Common myeloid progenitor, CD34-positive (primary cell): Measurements from ENCODE around the gene TOR4A.

Experiments used
- CTCF ChIA-PET: fragments of 350-600 bp; sonication (Branson Sonifier 250); formaldehyde crosslinking; loops from one replicate; lab custom pipeline; 2021; ENCODE audit warnings: antibody characterized with exemption; lab: Charles Lee
- POLR2A ChIA-PET: fragments of 350-600 bp; sonication (Branson Sonifier 250); formaldehyde crosslinking; loops from one replicate; lab custom pipeline; 2021; ENCODE audit warnings: antibody characterized with exemption; lab: Charles Lee
- DNase-seq, 3 donors: peaks; one replicate each; pipeline versions ENCODE4 v3.0.0 to v3.0.0-alpha.2; 2013
- H3K27ac ChIP-seq, 2 experiments: 1 replicate in 1 of 2; 2 replicates in 1 of 2; pipeline ENCODE4 v1.7.0; 2013; ENCODE audit warnings: inconsistent platforms in 2 of 2, low read length in 2 of 2, mild to moderate bottlenecking in 2 of 2, low read depth in 1 of 2, moderate library complexity in 1 of 2; ENCODE audit not compliant: severe bottlenecking in 2 of 2, insufficient read depth in 1 of 2, poor library complexity in 1 of 2
- H3K27me3 ChIP-seq, 5 experiments: replicated peaks in 2 of 5; 1 replicate in 3 of 5; 2 replicates in 2 of 5; pipeline versions ENCODE4 v1.6.1 to v1.7.0; 2013; ENCODE audit warnings: low read length in 4 of 5, mild to moderate bottlenecking in 2 of 5, moderate library complexity in 2 of 5, inconsistent platforms in 1 of 5; ENCODE audit not compliant: insufficient read depth in 5 of 5, control insufficient read depth in 4 of 5
- H3K36me3 ChIP-seq, 4 experiments: 1 replicate in 2 of 4; 2 replicates in 2 of 4; pipeline versions ENCODE4 v1.6.1 to v1.7.0; 2013; ENCODE audit warnings: low read length in 3 of 4, control low read depth in 1 of 4, mild to moderate bottlenecking in 1 of 4; ENCODE audit not compliant: control insufficient read depth in 4 of 4, insufficient read depth in 4 of 4
- H3K4me1 ChIP-seq, 4 experiments: 1 replicate in 3 of 4; 2 replicates in 1 of 4; pipeline versions ENCODE4 v1.6.1 to v1.7.1; 2013; ENCODE audit warnings: low read length in 3 of 4, mild to moderate bottlenecking in 3 of 4, control low read depth in 1 of 4, inconsistent platforms in 1 of 4, moderate library complexity in 1 of 4; ENCODE audit not compliant: control insufficient read depth in 4 of 4, insufficient read depth in 4 of 4; ENCODE audit errors: control extremely low read depth in 1 of 4
- H3K4me3 ChIP-seq, 7 experiments: 1 replicate in 4 of 7; 2 replicates in 3 of 7; pipeline versions ENCODE4 v1.5.1 to v1.7.0; 2013; ENCODE audit warnings: mild to moderate bottlenecking in 7 of 7, low read length in 6 of 7, moderate library complexity in 6 of 7, inconsistent platforms in 2 of 7, low read depth in 2 of 7, control low read depth in 1 of 7; ENCODE audit not compliant: insufficient read depth in 4 of 7, control insufficient read depth in 1 of 7; ENCODE audit errors: extremely low read depth in 1 of 7
- H3K9me3 ChIP-seq, 5 experiments: 1 replicate in 4 of 5; 2 replicates in 1 of 5; pipeline versions ENCODE4 v1.6.1 to v1.7.1; 2013; ENCODE audit warnings: low read length in 4 of 5, mild to moderate bottlenecking in 2 of 5, inconsistent platforms in 1 of 5, low read depth in 1 of 5, moderate library complexity in 1 of 5; ENCODE audit not compliant: control insufficient read depth in 4 of 5, insufficient read depth in 2 of 5; ENCODE audit errors: control extremely low read depth in 1 of 5
- WGBS: methylation state at CpG from one replicate; pipeline ENCODE4 v1.1.5; 2013; ENCODE audit not compliant: insufficient coverage; 5-methylcytosine and 5-hydroxymethylcytosine counted together

TOR4A gene

DNA sequence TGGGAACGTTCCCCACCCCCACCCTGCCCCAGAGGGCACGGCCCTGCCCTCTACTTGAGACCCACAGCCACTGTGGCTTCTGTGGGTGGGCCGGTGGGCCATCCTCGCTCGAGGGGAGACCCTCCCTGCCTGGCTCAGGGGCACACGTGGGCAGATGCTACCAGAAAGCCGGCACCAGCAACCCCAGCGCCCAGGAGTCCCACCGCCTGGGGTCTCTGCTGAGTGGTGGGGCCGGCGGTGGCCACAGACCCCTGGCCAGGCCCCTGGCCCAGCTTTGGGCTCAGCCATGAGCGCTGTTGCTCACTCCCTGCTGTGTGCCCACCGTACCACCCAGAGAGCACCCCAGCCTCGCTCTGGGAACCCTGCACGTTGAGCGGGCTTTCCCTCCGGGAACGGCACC lies 41.1 kb downstream of the TOR4A start:
- ChIA-PET POLR2A (interaction anchor here (0.6 to 1.0 kb wide), 2 partner anchors 16 to 29 kb away, joined by 3 read pairs; partner anchors contain the start of gene NRARP), CTCF (interaction anchor here (1.2 to 7.3 kb wide), 2 partner anchors 11 to 16 kb away, joined by 4 to 56 read pairs; partner anchors contain the start of gene NRARP)
- no peak overlapping the region for H3K27ac ChIP-seq
- peaks cover 0 to under 1% (median 0%) of the 10 kb centered on the region in 4 experiments for H3K36me3 ChIP-seq
- H3K9me3 ChIP-seq = no peaks in the 10 kb centered on the region
- DNase-seq = no peak
- 92% methylated on average over 14 of the region's 18 CpGs for WGBS
- H3K27me3 ChIP-seq = no peaks in the 10 kb centered on the region
- H3K4me1 ChIP-seq = peaks cover 0 to 54% (median 48%) of the 10 kb centered on the region in 4 experiments
- H3K4me3 ChIP-seq = no peak overlapping the region

DNA sequence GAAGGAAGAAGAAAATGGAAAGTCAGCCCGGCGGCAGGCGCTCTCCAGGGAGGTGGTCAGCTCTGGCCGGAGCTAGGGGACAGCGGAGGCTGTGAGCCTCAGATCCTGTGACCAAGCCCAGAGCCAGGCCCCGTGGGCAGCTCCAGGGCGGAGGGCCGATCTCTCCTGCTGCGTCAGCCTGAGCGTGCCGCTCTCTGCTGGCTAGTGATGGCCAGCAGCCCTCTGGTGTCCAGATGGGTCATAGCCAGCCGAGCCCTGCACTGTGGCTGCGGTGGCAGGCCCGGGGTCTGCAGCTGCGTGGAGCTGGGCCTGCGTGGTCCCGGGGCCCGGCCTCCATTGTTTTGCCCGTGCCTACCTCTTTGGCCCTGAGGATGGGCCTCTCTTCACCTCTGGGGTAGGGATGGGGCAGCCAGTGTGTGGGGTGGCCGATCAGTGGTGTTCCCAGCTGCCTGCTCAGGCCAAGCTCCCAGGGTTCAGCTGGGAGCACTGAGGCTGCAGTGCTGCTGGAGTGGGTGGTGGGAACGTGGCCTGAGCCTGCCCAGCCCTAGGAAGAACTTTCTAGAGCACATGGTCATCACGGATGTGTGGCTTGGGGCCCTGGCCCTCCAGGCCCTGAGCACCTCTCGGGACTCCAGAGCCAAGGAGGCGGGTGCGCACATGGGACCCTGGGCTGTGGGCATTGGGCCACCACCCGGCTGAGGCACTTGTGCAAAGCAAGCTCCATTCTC lies 41.6 kb downstream of the TOR4A start:
- POLR2A ChIA-PET = interaction anchor here (0.6 to 1.0 kb wide), 2 partner anchors 17 to 29 kb away, joined by 3 read pairs; partner anchors contain the start of gene NRARP
- Histone ChIP-seq H3K36me3 (peaks cover 0 to 3% (median 0%) of the 10 kb centered on the region in 4 experiments), H3K9me3 (no peaks in the 10 kb centered on the region), H3K4me1 (peaks cover 0 to 54% (median 47%) of the 10 kb centered on the region in 4 experiments), H3K27me3 (no peaks in the 10 kb centered on the region), H3K27ac (no peak overlapping the region), H3K4me3 (no peak overlapping the region)
- WGBS = 98% methylated on average over 26 of the region's 26 CpGs
- CTCF ChIA-PET = interaction anchor here (1.2 to 7.3 kb wide), 3 partner anchors 12 to 32 kb away, joined by 4 to 56 read pairs (median 4); partner anchors contain the start of gene NRARP
- DNase-seq = no peak

DNA sequence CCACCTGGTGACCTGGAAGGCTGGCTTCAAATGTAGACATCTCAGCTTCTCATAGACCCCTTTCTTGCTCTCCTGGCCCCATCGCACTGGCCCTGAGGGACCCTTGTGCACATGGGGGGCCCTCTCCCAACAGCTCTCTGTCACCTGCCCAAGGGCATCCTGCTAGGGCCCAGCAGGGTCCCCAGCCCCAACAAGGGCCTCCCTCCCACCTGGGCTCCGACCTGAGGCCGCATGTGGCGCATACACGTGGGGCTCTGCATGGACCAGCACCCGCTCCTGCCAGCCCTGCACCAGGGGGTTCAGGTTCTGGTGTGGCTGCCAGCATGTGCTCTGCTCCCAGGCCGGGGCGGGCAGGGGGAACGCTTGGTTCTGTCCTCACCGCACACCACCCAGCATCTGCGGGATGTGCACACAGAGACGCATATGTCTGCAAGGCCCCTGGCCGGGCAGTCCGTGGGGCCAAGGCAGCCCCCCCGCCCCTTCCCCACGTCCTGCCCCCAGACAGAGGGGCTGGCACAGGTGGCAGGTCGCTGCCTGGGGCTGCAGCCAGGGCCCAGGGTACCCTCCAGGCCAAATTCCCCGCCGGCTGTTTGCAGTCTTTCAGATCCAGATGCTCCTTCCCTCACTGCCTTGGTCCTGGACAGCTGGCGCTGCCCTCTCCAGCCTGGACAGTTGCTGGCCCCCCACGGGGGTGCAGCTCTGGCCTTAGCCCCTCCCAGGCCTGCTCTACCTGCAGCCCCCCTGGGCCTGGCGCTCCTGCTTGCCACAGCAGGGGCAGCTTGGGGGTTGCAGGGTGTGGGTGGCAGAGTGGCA lies 42.4 kb downstream of the TOR4A start:
- H3K36me3 ChIP-seq = peaks cover 0 to 3% (median 0%) of the 10 kb centered on the region in 4 experiments
- no peaks in the 10 kb centered on the region for H3K27me3 ChIP-seq
- peaks cover 0 to 54% (median 46%) of the 10 kb centered on the region in 4 experiments for H3K4me1 ChIP-seq
- 78% methylated on average over 19 of the region's 22 CpGs for WGBS
- H3K9me3 ChIP-seq = no peaks in the 10 kb centered on the region
- H3K4me3 ChIP-seq = peak overlapping the region in 3 of 7 experiments; percentile 3 to 70 (median 63)
- no peak overlapping the region for H3K27ac ChIP-seq
- DNase-seq = no peak
- POLR2A ChIA-PET = interaction anchor here (0.9 to 1.0 kb wide), 2 partner anchors 13 to 18 kb away, joined by 3 to 4 read pairs; partner anchors contain the start of gene NRARP
- CTCF ChIA-PET = interaction anchor here (1.5 to 7.3 kb wide), 2 partner anchors 17 to 33 kb away, joined by 4 to 56 read pairs; partner anchors contain the start of gene NRARP

DNA sequence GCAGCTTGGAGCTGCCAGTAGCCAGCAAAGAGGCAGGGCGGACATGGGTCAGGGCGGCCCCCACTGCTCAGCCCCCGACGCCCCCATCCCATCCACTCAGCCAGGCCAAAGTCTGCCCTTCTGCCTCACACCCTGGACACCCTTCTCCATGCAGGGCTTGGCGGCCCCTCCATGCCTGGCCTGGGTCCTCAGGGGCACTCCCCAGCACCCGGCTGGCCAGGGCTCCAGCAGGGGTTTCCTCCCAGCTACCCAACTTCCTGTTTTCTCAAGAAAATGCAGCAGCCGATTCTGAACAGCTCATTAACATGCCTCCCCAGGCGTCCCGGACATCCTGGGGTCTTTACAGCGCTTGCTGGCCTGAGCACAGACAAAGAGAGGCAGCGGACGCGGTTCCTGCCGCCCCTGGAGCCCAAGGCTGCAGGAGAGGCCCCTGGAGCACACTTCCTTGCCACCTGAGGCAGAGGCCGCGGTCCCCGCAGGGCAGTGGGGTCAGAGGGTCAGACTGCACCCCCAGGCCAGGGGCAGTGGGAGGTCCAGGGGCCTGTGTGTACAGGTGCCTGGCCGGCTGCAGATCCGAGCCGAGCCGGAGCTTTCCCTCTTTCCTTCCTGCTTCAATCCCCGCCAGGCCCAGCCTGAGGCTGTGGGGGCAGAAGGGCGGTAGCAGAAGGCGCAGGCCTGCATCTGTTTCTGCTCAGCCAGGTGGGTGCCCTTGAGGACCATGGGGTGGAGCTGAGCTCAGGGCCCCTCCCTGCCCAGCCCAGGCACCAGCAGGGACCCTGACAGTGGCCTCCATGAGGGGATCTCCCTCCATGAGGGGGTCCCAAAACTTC lies 43.2 kb downstream of the TOR4A start:
- CTCF ChIA-PET = interaction anchor here (1.5 to 7.3 kb wide), 2 partner anchors 18 to 34 kb away, joined by 4 to 56 read pairs; partner anchors contain the start of gene NRARP
- no peaks in the 10 kb centered on the region for H3K27me3 ChIP-seq
- WGBS = 1% methylated on average over 17 of the region's 24 CpGs
- peak; percentile 57 to 92 (median 89) for DNase-seq
- POLR2A ChIA-PET = interaction anchor here (0.9 kb wide), 2 partner anchors 14 to 27 kb away, joined by 4 read pairs; no protein-coding TSS in a partner anchor
- peaks cover 0 to 3% (median 0%) of the 10 kb centered on the region in 4 experiments for H3K36me3 ChIP-seq
- peak overlapping the region; percentile 46 to 64 for H3K27ac ChIP-seq
- peaks cover 0 to 50% (median 40%) of the 10 kb centered on the region in 4 experiments for H3K4me1 ChIP-seq
- no peaks in the 10 kb centered on the region for H3K9me3 ChIP-seq
- H3K4me3 ChIP-seq = peak overlapping the region; percentile 17 to 70 (median 62)

DNA sequence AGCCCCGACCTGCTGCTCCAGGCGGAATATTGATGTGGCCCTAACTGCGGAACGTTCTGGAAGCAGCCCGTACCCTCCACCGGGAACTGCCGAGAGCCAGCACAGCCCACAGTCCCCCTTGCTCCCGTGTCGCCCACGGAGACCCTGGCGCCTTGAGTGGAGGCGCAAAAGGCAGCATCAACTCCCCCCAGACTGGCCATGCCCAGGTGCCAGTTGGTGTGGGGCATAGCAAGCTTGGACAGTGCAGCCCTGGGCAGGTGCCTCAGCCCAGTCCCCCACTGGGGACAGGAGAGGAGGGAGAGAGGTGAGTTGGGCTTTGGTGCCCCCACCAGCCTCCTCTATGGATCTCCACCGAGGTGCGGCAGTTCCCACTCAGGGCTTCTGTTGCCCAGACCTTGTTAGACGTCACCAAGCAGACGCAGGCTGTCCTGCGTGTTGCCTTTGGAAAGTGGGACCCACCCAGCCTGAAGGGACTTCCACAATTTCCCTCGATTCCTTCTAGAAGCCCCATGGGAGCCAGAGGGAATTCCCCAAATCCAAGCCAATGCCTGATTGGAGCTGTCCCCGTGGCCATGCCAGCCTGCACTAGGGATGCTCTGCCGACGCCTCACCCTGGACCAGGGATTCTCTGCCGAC lies 44.3 kb downstream of the TOR4A start:
- H3K27ac ChIP-seq = peak overlapping the region; percentile 46 to 64
- H3K4me1 ChIP-seq = peaks cover 0 to 48% (median 45%) of the 10 kb centered on the region in 4 experiments
- no peak for DNase-seq
- ChIA-PET POLR2A (no interaction called here), CTCF (interaction anchor here (7.3 kb wide), 1 partner anchor 19 kb away, joined by 56 read pairs; the partner anchor contains the start of gene NRARP)
- H3K9me3 ChIP-seq = no peaks in the 10 kb centered on the region
- 96% methylated on average over 16 of the region's 22 CpGs for WGBS
- peaks cover 0 to 3% (median 0%) of the 10 kb centered on the region in 4 experiments for H3K36me3 ChIP-seq
- H3K4me3 ChIP-seq = no peak overlapping the region
- no peaks in the 10 kb centered on the region for H3K27me3 ChIP-seq
